Measurements from ENCODE around the gene UPP2. TPM values are rescaled to one million over a fixed set of nuclear protein-coding genes. Genes with fewer than 3 reads are reported as not detected.
A peak's percentile ranks its signal among the peaks of the same experiment; 100 is the strongest.

Gene UPP2
- total and polyA plus RNA-seq, 10 donors: 0.02 TPM; not detected in 9

DNA sequence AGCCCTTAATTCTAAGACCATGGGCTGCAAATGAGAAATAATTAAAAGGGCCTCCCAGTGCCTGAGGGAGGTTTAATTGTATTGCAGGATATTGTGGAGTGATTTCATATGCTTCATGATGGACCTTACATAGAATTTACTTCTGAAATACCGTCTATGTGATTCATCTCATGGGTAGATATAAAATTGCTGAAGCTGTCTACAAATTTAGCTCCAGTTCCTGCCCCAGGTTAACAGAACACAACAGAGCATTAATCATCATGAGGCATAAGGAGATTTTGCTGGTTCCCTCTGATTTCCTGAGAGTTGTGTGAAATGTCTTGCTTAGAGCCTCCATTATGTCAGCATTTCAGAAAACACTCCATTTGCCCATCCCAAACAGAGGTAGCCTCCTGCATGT, 770 bp downstream of the UPP2 start:
- intact Hi-C loops (cut with DNase I; ENCODE audit: low total_unique reads): no loop called here
- 66 to 82% (median 70%) methylated on average over 1 of the region's 1 CpG for WGBS, 5 donors
- no peaks in the 10 kb centered on the region for H3K9me3 ChIP-seq
- H3K4me3 ChIP-seq: no peak overlapping the region
- no peaks in the 10 kb centered on the region for H3K27me3 ChIP-seq (replicated peaks in 1 of 7)
- no peaks in the 10 kb centered on the region for H3K4me1 ChIP-seq
- DNase-seq: no peak
- no peaks in the 10 kb centered on the region for H3K36me3 ChIP-seq
- no peak for TF ChIP-seq POLR2AphosphoS5 (IDR thresholded peaks at IDR 0.05)
- no peak for TF ChIP-seq POLR2A (IDR thresholded peaks at IDR 0.05)
- TF ChIP-seq CTCF (IDR thresholded peaks at IDR 0.05 in 8 of 11, conservative IDR thresholded peaks at IDR 0.05 in 3 of 11): no peak
- H3K27ac ChIP-seq: no peak overlapping the region

DNA sequence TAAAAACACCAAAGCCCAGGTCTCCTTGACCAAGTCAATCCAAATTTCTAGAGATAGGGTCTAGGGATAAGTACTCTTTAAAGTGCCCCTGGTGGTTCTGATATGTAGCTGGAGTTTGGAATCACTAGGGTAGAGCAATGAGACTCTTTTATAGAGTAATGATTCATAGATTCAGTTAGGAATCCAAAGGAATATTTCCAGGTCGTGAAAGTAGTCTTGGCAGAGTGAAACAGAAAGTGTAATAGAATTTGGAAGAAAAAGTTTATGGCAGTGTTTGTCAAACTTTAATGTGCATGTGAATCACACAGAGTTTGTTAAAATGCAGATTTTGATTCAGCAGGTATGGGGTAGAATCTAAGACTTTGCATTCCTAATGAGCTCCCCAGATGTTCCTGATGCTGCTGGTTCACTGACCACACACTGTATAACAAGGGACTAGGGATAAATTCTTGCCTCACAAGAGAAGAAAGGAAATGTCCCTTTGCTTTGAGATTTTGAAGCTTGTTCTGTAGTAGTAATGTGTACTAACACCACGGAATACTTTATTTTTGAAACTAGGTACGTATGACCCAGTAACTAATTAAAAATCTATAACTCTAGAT, 1.8 kb downstream of the UPP2 start:
- Histone ChIP-seq H3K27me3 (replicated peaks in 1 of 7) (no peaks in the 10 kb centered on the region), H3K36me3 (no peaks in the 10 kb centered on the region), H3K9me3 (no peaks in the 10 kb centered on the region), H3K4me1 (no peaks in the 10 kb centered on the region), H3K27ac (no peak overlapping the region), H3K4me3 (no peak overlapping the region)
- intact Hi-C loops (cut with DNase I; ENCODE audit: low total_unique reads): no loop called here
- DNase-seq: no peak
- 84 to 90% (median 85%) methylated on average over 3 of the region's 3 CpGs for WGBS, 5 donors
- TF ChIP-seq POLR2A (IDR thresholded peaks at IDR 0.05) (no peak), CTCF (IDR thresholded peaks at IDR 0.05 in 8 of 11, conservative IDR thresholded peaks at IDR 0.05 in 3 of 11) (no peak), POLR2AphosphoS5 (IDR thresholded peaks at IDR 0.05) (no peak)

GRCh38 chr2:158104903-158105302, 3.2 kb downstream of the UPP2 start:
- H3K4me1 ChIP-seq: no peaks in the 10 kb centered on the region
- DNase-seq: no peak
- TF ChIP-seq POLR2AphosphoS5 (IDR thresholded peaks at IDR 0.05) (no peak), CTCF (IDR thresholded peaks at IDR 0.05 in 8 of 11, conservative IDR thresholded peaks at IDR 0.05 in 3 of 11) (no peak), POLR2A (IDR thresholded peaks at IDR 0.05) (no peak)
- WGBS, 5 donors: 83 to 94% (median 86%) methylated on average over 4 to 5 of the region's 5 CpGs
- H3K36me3 ChIP-seq: no peaks in the 10 kb centered on the region
- intact Hi-C loops (cut with DNase I; ENCODE audit: low total_unique reads): no loop called here
- no peak overlapping the region for H3K27ac ChIP-seq
- H3K27me3 ChIP-seq (replicated peaks in 1 of 7): no peaks in the 10 kb centered on the region
- H3K4me3 ChIP-seq: no peak overlapping the region
- no peaks in the 10 kb centered on the region for H3K9me3 ChIP-seq

- Histone ChIP-seq H3K27me3 (replicated peaks in 1 of 7) (no peaks in the 10 kb centered on the region), H3K36me3 (no peaks in the 10 kb centered on the region), H3K4me3 (peak overlapping the region in 1 of 8 donors; percentile 46), H3K4me1 (peaks cover 0 to 4% (median 0%) of the 10 kb centered on the region in 6 donors), H3K27ac (peak overlapping the region in 5 of 8 donors; percentile 67 to 88 (median 85)), H3K9me3 (peaks cover 0 to 3% (median 0%) of the 10 kb centered on the region in 8 donors)
- 67 to 89% (median 77%) methylated on average over 4 of the region's 4 CpGs for WGBS, 5 donors
- intact Hi-C loops (cut with DNase I; ENCODE audit: low total_unique reads): no loop called here
- TF ChIP-seq POLR2AphosphoS5 (IDR thresholded peaks at IDR 0.05): no peak
- no peak for TF ChIP-seq CTCF (IDR thresholded peaks at IDR 0.05 in 8 of 11, conservative IDR thresholded peaks at IDR 0.05 in 3 of 11)
- no peak for TF ChIP-seq POLR2A (IDR thresholded peaks at IDR 0.05)
- no peak for DNase-seq
Observed at GRCh38 chr2:158112992-158113391, 11.3 kb downstream of the UPP2 start.

Measured in spleen (tissue), 11 donors.